AG10803 (cell line): ENCODE results near the gene MICU1.
"Not testable (repeated sequence)": the region's sequence is repeated elsewhere in the genome, so short reads cannot be mapped to it uniquely, and the experiment has no call there.

ENCODE experiments used
- DNase-seq: peaks from one replicate; pipeline ENCODE4 v3.0.0; 2010; ENCODE audit warnings: low read depth
- H3K4me3 ChIP-seq: 2 replicates; pipeline ENCODE4 v1.5.1; 2011; ENCODE audit warnings: mild to moderate bottlenecking, low read length, control low read depth
- CTCF ChIP-seq: conservative IDR thresholded peaks from 2 replicates; pipeline ENCODE4 v1.5.1; 2011; ENCODE audit warnings: mild to moderate bottlenecking, low read length, control low read depth, inconsistent platforms

The MICU1 gene

GRCh38 chr10:72417971-72418370 is 207.9 kb downstream of the MICU1 start:
- no peak for DNase-seq
- no peak overlapping the region for H3K4me3 ChIP-seq
- no peak for TF ChIP-seq CTCF

- no peak overlapping the region for H3K4me3 ChIP-seq
- no peak for DNase-seq
- TF ChIP-seq CTCF, result no peak
These were observed 209.2 kb downstream of the MICU1 start for GRCh38 chr10:72416661-72417060.

GRCh38 chr10:72414642-72415041 is 211.2 kb downstream of the MICU1 start:
- no peak overlapping the region for H3K4me3 ChIP-seq
- TF ChIP-seq CTCF, result no peak
- no peak for DNase-seq

- TF ChIP-seq CTCF, result no peak
- no peak for DNase-seq
- H3K4me3 ChIP-seq, result no peak overlapping the region
These were observed 216.7 kb downstream of the MICU1 start for GRCh38 chr10:72409167-72409566.

- no peak for DNase-seq
- no peak for TF ChIP-seq CTCF
- H3K4me3 ChIP-seq, result no peak overlapping the region
These were observed 217.8 kb downstream of the MICU1 start for GRCh38 chr10:72407927-72408600.

- no peak for DNase-seq
- no peak for TF ChIP-seq CTCF
- no peak overlapping the region for H3K4me3 ChIP-seq
These were observed 218.4 kb downstream of the MICU1 start for GRCh38 chr10:72407471-72407870.

GRCh38 chr10:72395581-72395980 is 230.3 kb downstream of the MICU1 start:
- not testable (repeated sequence) for H3K4me3 ChIP-seq, DNase-seq

GRCh38 chr10:72392571-72392970 is 233.3 kb downstream of the MICU1 start:
- H3K4me3 ChIP-seq, result no peak overlapping the region
- DNase-seq, result no peak
- TF ChIP-seq CTCF, result no peak
